Pons (tissue), 1 donor: ENCODE data around the gene NPEPL1.

Experiments used
- DNase-seq: peaks from one replicate; pipeline ENCODE4 v3.0.0-alpha.2; 2016; ENCODE audit warnings: low spot score

NPEPL1 gene

GRCh38 chr20:58762120-58762519 is 69.5 kb downstream of the NPEPL1 start:
- DNase-seq = no peak

GRCh38 chr20:58763076-58763475 is 70.5 kb downstream of the NPEPL1 start:
- no peak for DNase-seq
